AG09309 (cell line): Measurements from ENCODE around the gene SEM1.

Source experiments
- DNase-seq: peaks from one replicate; pipeline ENCODE4 v3.0.0-alpha.2; 2010; ENCODE audit warnings: low read depth
- H3K4me3 ChIP-seq: 2 replicates; pipeline ENCODE4 v1.5.1; 2011; ENCODE audit warnings: mild to moderate bottlenecking, low read depth, low read length, moderate library complexity; ENCODE audit not compliant: control insufficient read depth
- TF ChIP-seq, protein P1 (sequence below): IDR thresholded peaks from 2 replicates; pipeline ENCODE4 v1.5.1; 2011; ENCODE audit warnings: mild to moderate bottlenecking, low read depth, low read length, inconsistent platforms; ENCODE audit not compliant: insufficient read depth, control insufficient read depth; ENCODE audit errors: missing control alignments

SEM1 gene

DNA sequence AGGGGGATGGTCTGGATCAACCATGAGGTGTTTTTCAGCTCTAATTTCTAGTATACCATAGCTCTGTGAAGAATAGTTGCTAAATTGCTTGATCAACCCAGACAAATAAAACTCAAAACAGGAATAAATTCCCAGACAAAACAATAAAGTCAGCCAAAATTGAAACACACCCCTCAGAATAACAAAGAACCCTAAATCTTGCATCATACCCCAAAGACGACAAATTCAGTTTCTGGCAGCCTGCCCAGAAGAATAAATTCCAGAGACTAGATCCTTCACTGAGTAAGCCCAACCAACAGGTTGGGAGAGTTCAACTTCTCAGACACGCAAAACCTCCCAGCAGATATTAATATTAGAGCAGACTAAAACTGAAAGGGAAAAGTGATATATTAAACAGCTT is 11.2 kb upstream of the SEM1 start:
- TF ChIP-seq, protein P1, sequence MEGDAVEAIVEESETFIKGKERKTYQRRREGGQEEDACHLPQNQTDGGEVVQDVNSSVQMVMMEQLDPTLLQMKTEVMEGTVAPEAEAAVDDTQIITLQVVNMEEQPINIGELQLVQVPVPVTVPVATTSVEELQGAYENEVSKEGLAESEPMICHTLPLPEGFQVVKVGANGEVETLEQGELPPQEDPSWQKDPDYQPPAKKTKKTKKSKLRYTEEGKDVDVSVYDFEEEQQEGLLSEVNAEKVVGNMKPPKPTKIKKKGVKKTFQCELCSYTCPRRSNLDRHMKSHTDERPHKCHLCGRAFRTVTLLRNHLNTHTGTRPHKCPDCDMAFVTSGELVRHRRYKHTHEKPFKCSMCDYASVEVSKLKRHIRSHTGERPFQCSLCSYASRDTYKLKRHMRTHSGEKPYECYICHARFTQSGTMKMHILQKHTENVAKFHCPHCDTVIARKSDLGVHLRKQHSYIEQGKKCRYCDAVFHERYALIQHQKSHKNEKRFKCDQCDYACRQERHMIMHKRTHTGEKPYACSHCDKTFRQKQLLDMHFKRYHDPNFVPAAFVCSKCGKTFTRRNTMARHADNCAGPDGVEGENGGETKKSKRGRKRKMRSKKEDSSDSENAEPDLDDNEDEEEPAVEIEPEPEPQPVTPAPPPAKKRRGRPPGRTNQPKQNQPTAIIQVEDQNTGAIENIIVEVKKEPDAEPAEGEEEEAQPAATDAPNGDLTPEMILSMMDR = no peak
- no peak overlapping the region for H3K4me3 ChIP-seq
- no peak for DNase-seq

DNA sequence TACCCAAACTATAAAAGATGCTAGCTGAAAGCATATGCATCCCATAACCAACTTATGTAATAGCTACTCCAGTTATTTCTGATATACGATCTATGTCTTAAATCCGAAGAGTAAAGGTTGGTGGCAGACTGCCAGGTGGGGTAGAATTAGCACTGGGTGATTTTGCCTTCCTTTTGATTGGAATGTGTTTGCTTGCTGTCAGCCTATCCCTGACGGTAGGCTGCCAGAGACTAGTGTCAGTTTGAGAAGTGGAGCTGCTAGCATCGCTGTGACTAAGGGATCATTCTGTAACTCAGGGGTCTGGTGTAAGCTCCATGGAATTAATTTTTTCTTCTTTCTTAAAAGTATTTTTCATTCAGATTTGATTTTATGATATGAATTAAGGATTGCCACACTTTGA is 9.5 kb upstream of the SEM1 start:
- TF ChIP-seq, protein P1 = no peak
- no peak for DNase-seq
- H3K4me3 ChIP-seq = no peak overlapping the region

DNA sequence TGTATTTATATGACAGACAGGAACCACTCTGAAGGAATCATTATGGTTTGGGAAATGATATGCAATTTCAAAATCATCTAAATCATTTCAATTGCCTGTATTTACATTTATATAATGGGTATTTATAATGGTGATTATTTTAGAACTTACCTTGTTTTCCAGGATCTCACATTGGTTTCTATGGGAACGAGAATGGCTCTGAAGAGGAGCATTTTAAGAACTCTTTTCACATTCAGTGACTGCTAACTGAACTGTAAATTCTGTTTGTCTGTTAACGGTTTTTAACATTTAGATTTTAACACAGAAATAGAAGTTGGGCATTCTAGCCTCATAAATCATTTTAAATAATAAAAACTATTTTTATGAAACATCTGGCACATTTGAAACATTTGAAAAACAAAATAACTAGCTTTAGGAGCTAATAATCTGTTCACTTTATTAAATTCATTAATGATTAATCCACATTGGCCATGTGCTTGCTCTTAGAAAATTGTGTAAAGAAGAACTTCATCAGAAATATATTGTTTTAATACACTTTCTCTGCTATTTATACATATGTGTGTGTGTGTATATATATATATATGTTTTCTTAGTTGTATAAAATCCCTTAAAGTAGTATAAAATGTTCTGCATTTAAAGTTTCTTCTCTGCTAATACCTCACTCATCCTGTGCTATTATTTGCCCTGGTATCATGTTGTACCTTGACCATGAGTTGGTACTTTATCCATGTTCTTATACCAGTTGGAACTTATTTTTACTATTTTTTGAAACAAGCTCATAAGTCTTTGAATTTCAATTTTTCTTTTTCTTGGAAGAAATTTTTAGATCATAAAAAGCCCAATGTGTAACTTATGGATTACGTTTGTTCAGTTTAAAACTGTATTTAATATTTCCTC is 8.7 kb upstream of the SEM1 start:
- TF ChIP-seq, protein P1 = no peak

DNA sequence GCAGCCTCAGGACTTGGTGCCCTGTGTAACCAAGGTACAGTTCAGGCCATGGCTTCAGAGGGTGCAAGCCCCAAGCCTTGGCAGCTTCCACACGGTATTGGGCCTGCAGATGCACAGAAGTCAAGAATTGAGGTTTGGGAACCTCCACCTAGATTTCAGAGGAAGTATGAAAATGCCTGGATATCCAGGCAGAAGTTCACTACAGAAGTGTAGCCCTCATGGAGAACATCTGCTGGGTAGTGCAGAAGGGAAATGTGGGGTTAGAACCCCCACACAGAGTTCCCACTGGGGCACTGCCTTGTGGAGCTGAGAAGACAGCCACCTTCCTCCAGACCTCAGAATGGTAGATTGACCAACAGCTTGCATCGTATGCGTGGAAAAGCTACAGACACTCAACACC is 3.4 kb upstream of the SEM1 start:
- TF ChIP-seq, protein P1 = no peak
- no peak overlapping the region for H3K4me3 ChIP-seq
- DNase-seq = no peak

More for the DNA sequence above, 8.7 kb upstream of the SEM1 start:
- DNase-seq = no peak
- no peak overlapping the region for H3K4me3 ChIP-seq

DNA sequence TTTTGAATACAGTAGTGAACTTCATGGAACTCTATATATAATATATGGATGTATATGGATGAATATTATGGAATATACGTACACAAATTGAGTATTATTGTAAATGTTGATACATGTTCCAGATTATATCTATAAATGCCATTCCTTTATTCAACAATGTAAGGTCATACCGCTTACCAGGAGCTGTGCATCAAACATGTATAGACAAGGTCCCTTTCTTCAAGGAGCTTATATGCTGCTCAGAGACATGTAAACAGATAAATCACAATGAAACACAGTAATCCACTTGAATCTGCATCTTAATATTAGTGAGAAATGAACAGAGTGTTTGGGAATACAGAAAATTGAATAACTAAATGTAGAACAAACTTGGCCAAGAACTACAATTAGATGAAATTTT is 898 bp upstream of the SEM1 start:
- no peak overlapping the region for H3K4me3 ChIP-seq
- TF ChIP-seq, protein P1 = no peak
- no peak for DNase-seq

DNA sequence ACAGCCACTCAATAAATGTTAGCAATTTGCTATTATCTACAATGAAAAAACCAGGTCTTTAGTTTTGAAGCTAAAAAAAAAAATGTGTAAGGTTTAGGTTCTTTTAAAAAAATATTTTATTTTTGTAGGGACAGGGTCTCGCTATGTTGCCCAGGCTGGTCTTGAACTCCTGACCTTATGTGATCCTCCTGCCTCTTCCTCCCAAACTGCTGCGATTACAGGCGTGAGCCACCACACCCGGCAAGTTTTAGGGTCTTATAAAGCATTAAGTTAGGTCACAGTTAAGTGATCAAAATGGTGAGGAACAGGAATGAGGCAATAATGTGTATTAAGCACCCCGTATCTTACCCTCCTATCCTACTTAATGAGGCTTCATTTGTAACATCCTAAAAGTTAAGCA is 774 bp downstream of the SEM1 start:
- TF ChIP-seq, protein P1 = no peak
- peak overlapping the region; percentile 67 for H3K4me3 ChIP-seq
- no peak for DNase-seq
